ENCODE data around the gene CHD2.
A peak's percentile ranks its signal among the peaks of the same experiment; 100 is the strongest.
"Not testable (repeated sequence)": the region's sequence is repeated elsewhere in the genome, so short reads cannot be mapped to it uniquely, and the experiment has no call there.

The CHD2 gene

GRCh38 chr15:92906563-92907081 is 6.5 kb downstream of the CHD2 start:
- no peak for FAIRE-seq

- no peak for FAIRE-seq
Observed at GRCh38 chr15:92907229-92907628, 7.1 kb downstream of the CHD2 start.

DNA sequence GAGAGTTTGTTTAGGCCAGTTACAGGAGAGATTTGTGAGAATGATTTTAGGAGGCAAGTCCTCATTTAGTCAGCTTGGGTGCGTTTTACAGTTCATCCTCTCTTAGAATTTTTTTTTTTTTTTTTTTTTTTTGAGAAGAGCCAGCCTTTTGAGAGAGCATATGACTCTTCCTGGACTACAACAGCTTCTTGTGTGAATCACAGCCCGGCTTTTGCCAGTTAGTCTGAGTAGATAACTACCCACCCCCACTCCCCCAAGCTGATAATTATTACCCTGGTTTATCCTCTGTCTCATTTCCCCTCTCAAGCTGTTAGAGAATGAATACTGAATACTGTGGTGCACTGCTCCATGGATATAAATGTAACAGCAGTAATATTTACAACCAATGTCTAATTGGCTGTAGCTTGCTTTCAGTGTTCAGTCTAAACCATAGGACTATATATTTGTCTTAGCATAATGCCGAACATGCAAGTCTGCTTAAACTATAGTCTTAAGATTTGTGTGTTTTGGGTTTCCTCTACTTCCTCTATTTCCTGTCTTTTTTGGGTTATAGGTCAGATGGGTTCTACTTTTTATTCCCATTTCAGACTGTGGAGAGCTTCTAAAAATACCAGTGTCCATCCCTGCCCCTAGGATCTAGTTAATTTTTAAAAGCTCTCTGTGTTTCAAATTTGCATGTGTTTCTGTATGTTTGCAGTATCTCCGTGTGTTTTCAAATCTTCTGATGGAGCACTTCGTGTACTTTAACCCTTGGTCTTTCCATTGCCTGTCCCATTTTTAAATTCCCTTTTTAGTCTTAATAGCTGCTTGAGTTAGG is 8.0 kb downstream of the CHD2 start:
- FAIRE-seq, result no peak

DNA sequence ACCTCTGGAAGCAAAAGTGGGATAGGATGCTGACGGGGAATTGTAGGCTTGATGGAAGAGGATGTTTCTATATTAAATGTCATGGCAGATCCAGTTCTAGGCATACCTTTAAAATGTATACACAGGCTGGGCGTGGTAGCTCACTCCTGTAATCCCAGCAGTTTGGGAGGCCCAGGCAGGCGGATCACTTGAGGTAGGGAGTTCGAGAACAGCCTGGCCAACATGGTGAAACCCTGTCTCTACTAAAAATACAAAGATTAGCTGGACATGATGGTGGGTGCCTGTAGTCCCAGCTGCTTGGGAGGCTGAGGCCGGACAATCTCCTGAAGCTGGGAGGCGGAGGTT is 8.6 kb downstream of the CHD2 start:
- FAIRE-seq, result no peak

- no peak for FAIRE-seq
Observed at GRCh38 chr15:92909136-92909781, 9.1 kb downstream of the CHD2 start.

- FAIRE-seq, result no peak
Observed at GRCh38 chr15:92910451-92910850, 10.3 kb downstream of the CHD2 start.

DNA sequence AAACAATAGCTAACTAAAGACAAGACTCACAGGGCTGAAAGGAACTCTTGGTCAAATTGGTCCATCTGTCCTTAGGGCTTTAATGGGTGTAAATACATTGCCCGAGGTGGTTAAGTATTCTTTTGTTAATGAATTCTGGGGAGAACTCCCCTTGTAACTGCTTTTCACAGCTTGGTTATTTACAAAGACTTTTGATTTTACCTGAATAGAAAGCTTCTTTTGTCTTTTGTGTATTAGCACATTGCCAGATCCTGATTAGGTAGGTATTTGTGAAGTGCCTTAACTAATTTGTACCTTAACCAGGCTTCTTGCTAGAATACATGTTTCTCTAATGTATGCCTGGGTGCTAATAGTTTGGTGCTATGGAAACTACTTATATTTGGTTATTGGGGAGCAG is 14.0 kb downstream of the CHD2 start:
- FAIRE-seq, result no peak

DNA sequence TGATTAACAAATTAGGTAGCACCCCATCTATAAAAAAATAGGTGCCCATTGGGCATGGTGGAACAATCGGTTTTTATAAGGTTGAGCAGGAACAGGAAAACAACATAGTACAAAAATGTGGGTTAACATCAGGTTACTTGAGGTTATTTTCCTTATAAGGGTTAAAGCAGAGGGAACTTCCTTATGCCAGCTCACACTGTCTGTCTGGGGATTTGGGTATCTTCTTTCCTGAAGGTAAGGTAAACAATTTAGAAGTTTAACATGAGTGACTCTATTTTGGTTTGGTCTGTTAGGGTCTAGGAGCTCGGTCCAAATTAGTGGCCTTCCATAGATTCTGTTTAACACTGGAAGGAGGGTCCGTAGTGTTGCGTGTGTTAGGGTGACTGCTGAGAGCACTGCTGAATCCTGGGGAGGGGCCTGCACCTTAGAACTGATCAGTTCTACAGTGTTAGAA is 14.7 kb downstream of the CHD2 start:
- no peak for FAIRE-seq

- FAIRE-seq, result no peak
Observed at GRCh38 chr15:92915766-92916435, 15.8 kb downstream of the CHD2 start.

GRCh38 chr15:92917598-92918407 is 17.7 kb downstream of the CHD2 start:
- FAIRE-seq, result peak; percentile 90

DNA sequence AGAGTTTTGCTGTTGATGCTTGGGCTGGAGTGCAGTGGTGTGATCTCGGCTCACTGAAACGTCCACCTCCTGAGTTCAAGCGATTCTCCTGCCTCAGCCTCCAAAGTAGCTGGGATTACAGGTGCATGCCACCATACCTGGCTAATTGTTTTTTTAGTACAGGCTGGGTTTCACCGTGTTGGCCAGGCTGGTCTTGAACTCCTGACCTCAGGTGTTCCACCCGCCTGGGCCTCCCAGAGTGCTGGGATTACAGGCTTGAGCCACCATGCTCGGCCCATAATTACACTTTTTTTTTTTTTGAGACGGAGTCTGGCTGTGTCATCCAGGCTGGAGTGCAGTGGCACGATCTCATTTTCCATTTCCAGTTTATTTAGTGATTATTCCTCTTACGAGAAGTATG is 18.8 kb downstream of the CHD2 start:
- not testable (repeated sequence) for FAIRE-seq

DNA sequence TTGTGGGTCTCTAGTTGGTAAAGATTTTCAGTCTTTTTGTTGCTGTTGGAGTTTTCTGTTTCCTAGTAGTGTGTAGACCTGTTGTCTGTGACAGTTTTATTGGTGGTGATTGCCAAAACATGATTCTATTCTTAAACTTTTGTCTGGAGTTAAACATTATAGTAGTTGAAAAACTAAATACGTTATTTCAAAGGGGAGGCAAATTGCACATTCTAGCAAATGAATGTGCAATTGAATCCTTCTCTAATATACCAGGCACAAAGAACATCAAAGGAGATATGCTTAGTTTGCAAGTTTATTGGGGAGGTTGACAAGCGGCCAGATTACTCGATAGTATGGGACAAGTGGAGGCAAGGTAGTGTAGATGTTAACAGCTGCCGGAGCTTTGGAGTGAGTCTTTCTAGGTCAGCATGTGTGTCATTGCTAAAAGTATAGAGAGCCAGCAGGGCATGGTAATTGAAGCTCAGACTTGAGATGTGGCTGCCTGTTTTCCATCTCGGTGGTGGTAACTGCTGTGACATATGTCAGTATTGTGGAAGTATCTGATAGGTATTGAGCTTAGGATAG is 20.6 kb downstream of the CHD2 start:
- no peak for FAIRE-seq

DNA sequence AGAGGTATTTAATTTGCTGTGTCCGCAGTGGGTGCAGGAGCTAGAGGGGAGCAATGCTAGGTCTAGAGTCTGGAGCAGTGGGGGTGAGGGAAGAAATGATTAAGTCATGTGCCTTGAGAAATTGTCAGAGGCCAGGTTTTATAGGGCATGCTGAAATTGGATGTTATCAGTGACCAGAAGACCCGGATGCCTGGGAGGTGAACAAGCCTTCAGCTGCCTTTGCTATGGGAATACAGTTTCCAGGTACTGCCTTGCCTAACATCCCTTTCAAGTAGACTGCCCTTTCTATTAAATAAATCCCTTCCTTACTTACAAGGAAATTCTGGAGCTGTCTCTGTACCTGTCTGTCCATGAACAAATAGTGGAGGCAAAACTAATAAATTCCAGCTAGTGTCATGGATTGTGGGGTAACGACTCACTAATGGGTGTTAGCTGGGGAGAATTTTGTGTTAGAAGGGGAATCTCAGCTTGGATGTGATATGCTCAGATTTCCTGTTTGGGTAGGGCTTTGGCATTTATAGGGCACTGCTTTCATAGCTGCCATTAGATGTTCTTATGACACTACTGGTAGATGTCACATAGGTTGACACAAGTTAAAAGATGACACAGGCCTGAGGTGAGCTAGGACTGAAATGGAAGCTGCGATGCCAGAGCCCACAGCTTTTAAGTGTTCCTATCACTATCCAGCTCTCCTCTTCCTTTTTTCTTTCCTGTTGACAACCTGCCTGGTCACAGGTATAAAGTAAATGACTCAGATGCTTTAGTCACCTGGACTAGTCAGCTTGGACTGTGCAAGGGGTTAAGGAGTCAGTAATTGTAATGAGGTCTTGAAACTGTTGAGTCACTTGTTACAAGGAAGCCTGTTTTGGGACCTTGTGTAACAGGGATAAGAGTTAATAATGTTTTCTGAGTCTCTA is 21.3 kb downstream of the CHD2 start:
- FAIRE-seq, result peak; percentile 61

GRCh38 chr15:92922418-92923002 is 22.4 kb downstream of the CHD2 start:
- no peak for FAIRE-seq

GRCh38 chr15:92924216-92924615 is 24.1 kb downstream of the CHD2 start:
- no peak for FAIRE-seq

- FAIRE-seq, result no peak
Observed at GRCh38 chr15:92925454-92925853, 25.3 kb downstream of the CHD2 start.

DNA sequence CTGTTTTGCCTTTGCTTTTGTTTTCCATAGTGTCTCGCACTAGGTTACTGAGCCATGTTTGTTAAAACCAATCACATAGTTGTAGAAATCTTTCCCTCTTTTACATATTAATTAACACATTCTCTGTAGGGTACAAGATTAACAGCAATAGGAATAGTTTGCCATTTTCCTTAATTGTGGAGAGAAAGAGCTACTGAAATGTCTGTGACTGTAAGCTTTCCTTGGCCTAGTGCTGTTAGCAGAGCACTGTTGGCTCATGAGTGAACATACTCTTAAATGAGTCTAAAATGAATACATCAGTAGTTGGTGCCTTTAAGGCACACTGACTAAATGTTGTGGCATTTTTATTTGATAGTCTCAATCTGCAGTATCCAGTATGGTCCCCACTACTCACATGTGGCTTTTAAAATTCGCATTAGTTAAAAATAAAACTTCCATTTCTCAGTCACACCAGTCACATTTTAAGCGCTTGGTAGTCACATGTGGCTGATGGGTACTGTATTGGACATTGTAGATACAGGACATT is 28.2 kb downstream of the CHD2 start:
- FAIRE-seq, result no peak

DNA sequence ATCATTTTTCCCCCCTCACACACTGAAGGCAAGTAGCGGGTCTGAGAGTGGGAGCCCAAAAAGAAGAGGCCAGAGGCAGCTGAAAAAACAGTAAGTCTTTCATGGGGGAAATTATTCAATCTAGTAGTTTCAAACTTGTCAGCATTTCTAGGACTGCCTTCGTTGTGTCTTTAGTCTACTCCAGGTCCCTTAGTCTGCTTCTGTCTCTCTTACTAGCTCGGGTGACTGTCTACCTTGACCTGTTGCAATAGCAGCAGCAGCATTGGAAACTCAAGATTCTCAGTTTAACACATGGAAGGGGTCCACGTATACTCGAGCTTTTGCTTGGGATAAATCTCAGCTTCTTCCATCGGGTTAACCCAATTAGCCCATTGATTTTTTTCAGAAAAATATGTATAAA is 28.9 kb downstream of the CHD2 start:
- FAIRE-seq, result no peak

DNA sequence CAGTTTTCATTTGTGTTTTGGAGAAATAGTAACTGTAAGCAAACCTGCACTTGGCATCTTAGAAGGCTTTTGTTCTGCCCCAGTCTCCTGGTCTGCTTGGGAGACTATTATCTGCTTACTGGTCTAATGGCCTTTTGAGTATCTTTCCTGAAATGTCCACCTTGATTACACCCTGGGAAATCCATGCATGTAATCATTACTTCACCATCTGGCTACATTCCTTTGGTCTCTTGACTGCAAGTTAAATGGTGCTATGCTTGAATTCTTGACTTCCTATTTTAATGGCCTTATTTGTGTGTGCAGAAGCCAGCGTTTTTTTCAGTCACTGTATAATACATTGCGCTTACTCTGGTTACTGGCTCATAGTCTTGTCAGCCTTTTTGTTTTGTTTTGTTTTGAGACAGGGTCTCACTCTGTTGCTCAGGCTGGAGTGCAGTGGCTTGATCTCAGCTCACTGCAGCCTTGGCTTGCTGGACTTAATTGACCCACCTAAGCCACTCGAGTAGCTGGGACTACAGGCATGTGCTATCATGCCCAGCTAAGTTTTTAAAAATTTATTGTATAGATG is 30.0 kb downstream of the CHD2 start:
- no peak for FAIRE-seq

GRCh38 chr15:92930776-92931175 is 30.7 kb downstream of the CHD2 start:
- no peak for FAIRE-seq

Measured in islet of Langerhans (tissue), 1 donor.